Caco-2 (cell line): ENCODE results near the gene RGS1. TPM values are rescaled to one million over a fixed set of nuclear protein-coding genes. Genes with fewer than 3 reads are reported as not detected.

ENCODE experiments used
- BruUV-seq: library from RNA; stranded (reverse); fragments of 400-500 nt; replicated peaks from 2 replicates; lab custom pipeline; 2021; lab: Mats Ljungman, UMichigan
- CTCF ChIA-PET: fragments of 300-600 bp; sonication (Branson Sonifier 250); formaldehyde crosslinking; loops from one replicate; lab custom pipeline; 2022; ENCODE audit warnings: antibody characterized with exemption; lab: Charles Lee
- POLR2A ChIA-PET: fragments of 300-600 bp; sonication (Branson Sonifier 250); formaldehyde crosslinking; loops from one replicate; lab custom pipeline; 2022; ENCODE audit warnings: antibody characterized with exemption; lab: Charles Lee
- DNase-seq, 2 experiments: peaks; one replicate each; pipeline versions ENCODE4 v3.0.0 to v3.0.0-alpha.2; 2020 to 2022
- H3K27me3 ChIP-seq: replicated peaks from 2 replicates; pipeline ENCODE4 v1.6.0; 2011; ENCODE audit warnings: low read length; ENCODE audit not compliant: control insufficient read depth, insufficient read depth
- H3K36me3 ChIP-seq: 2 replicates; pipeline ENCODE4 v1.5.1; 2011; ENCODE audit warnings: low read length; ENCODE audit not compliant: control insufficient read depth, insufficient read depth
- H3K4me1 ChIP-seq: fragments of 250-450 bp; sonication (Bioruptor Pico); 2 replicates; pipeline ENCODE4 v1.5.1; 2020; ENCODE audit warnings: mild to moderate bottlenecking
- H3K4me3 ChIP-seq: 2 replicates; pipeline ENCODE4 v1.5.1; 2011; ENCODE audit warnings: low read depth, mild to moderate bottlenecking, control low read depth, low read length
- H3K9me3 ChIP-seq: fragments of 250-450 bp; sonication (Bioruptor Pico); 2 replicates; pipeline ENCODE4 v1.5.1; 2020; ENCODE audit warnings: mild to moderate bottlenecking, moderate library complexity
- H3K27ac Mint-ChIP-seq: one replicate; pipeline ENCODE4 v1.8.0; 2022; ENCODE audit warnings: mixed read lengths; ENCODE audit not compliant: unreplicated experiment
- H3K27me3 Mint-ChIP-seq: one replicate; pipeline ENCODE4 v1.8.0; 2022; ENCODE audit warnings: mixed read lengths; ENCODE audit not compliant: insufficient read depth, unreplicated experiment
- H3K36me3 Mint-ChIP-seq: one replicate; pipeline ENCODE4 v1.8.0; 2022; ENCODE audit warnings: mild to moderate bottlenecking, mixed read lengths; ENCODE audit not compliant: insufficient read depth, unreplicated experiment
- H3K4me1 Mint-ChIP-seq: one replicate; pipeline ENCODE4 v1.8.0; 2022; ENCODE audit warnings: low read depth, mixed read lengths; ENCODE audit not compliant: unreplicated experiment
- H3K4me3 Mint-ChIP-seq: one replicate; pipeline ENCODE4 v1.8.0; 2022; ENCODE audit warnings: mild to moderate bottlenecking, moderate library complexity, mixed read lengths; ENCODE audit not compliant: unreplicated experiment
- H3K9me3 Mint-ChIP-seq: one replicate; pipeline ENCODE4 v1.8.0; 2022; ENCODE audit warnings: mixed read lengths; ENCODE audit not compliant: unreplicated experiment
- CTCF ChIP-seq, 2 experiments: fragments of 200-600 bp in 1 of 2; IDR thresholded peaks; 1 replicate in 1 of 2; 2 replicates in 1 of 2; pipeline versions ENCODE4 v1.5.1 to v1.8.0; 2011 to 2022; ENCODE audit warnings: antibody characterized with exemption in 1 of 2, control low read depth in 1 of 2, inconsistent platforms in 1 of 2, low read depth in 1 of 2, low read length in 1 of 2, mild to moderate bottlenecking in 1 of 2, moderate library complexity in 1 of 2; ENCODE audit not compliant: insufficient read depth in 1 of 2, severe bottlenecking in 1 of 2, unreplicated experiment in 1 of 2
- intact Hi-C: fragments of 100-400 bp; cut with micrococcal nuclease; formaldehyde crosslinking; loops from one replicate; pipeline ENCODE4 v1.10.0; 2022; ENCODE audit not compliant: unreplicated experiment
- total RNA-seq: library from RNA; stranded (reverse); gene quantifications from 2 replicates; pipeline ENCODE4 v1.2.3, GENCODE V29; 2022

The RGS1 gene
- total RNA-seq, 1 experiment from 2014 or later: not detected

GRCh38 chr1:192602757-192603156, 27.2 kb downstream of the RGS1 start:
- Mint-ChIP-seq H3K4me1 (no peaks in the 10 kb centered on the region), H3K9me3 (no peaks in the 10 kb centered on the region), H3K27ac (no peak overlapping the region), H3K4me3 (no peak overlapping the region), H3K36me3 (no peaks in the 10 kb centered on the region), H3K27me3 (peaks cover 7% of the 10 kb centered on the region)
- POLR2A ChIA-PET: no interaction called here
- no TSS peak for BruUV-seq
- no peaks in the 10 kb centered on the region for H3K27me3 ChIP-seq
- H3K36me3 ChIP-seq: no peaks in the 10 kb centered on the region
- CTCF ChIA-PET: no interaction called here
- H3K4me3 ChIP-seq: no peak overlapping the region
- H3K9me3 ChIP-seq: no peaks in the 10 kb centered on the region
- TF ChIP-seq CTCF (IDR thresholded peaks at IDR 0.05; ENCODE audit: insufficient read depth in 1 of 2, low read depth in 1 of 2, low read length in 1 of 2, severe bottlenecking in 1 of 2, unreplicated experiment in 1 of 2): no peak
- no peaks in the 10 kb centered on the region for H3K4me1 ChIP-seq
- DNase-seq: no peak
- intact Hi-C loops: no loop called here

GRCh38 chr1:192603218-192603787, 27.7 kb downstream of the RGS1 start:
- Histone ChIP-seq H3K36me3 (no peaks in the 10 kb centered on the region), H3K4me1 (no peaks in the 10 kb centered on the region), H3K9me3 (no peaks in the 10 kb centered on the region), H3K4me3 (no peak overlapping the region), H3K27me3 (no peaks in the 10 kb centered on the region)
- H3K27me3 Mint-ChIP-seq: peaks cover 7% of the 10 kb centered on the region
- POLR2A ChIA-PET: no interaction called here
- no peak for DNase-seq
- BruUV-seq: no TSS peak
- no peak overlapping the region for H3K27ac Mint-ChIP-seq
- intact Hi-C loops: no loop called here
- CTCF ChIA-PET: interaction anchor here (0.6 kb wide), 1 partner anchor 128 kb away, joined by 3 read pairs; no protein-coding TSS in a partner anchor
- TF ChIP-seq CTCF (IDR thresholded peaks at IDR 0.05; ENCODE audit: insufficient read depth in 1 of 2, low read depth in 1 of 2, low read length in 1 of 2, severe bottlenecking in 1 of 2, unreplicated experiment in 1 of 2): no peak
- no peak overlapping the region for H3K4me3 Mint-ChIP-seq
- H3K9me3 Mint-ChIP-seq: no peaks in the 10 kb centered on the region
- H3K36me3 Mint-ChIP-seq: no peaks in the 10 kb centered on the region
- H3K4me1 Mint-ChIP-seq: no peaks in the 10 kb centered on the region

- Mint-ChIP-seq H3K36me3 (no peaks in the 10 kb centered on the region), H3K27ac (no peak overlapping the region), H3K4me1 (no peaks in the 10 kb centered on the region), H3K27me3 (peaks cover 7% of the 10 kb centered on the region), H3K4me3 (no peak overlapping the region), H3K9me3 (no peaks in the 10 kb centered on the region)
- Histone ChIP-seq H3K36me3 (no peaks in the 10 kb centered on the region), H3K4me3 (no peak overlapping the region), H3K9me3 (no peaks in the 10 kb centered on the region), H3K27me3 (no peaks in the 10 kb centered on the region), H3K4me1 (no peaks in the 10 kb centered on the region)
- POLR2A ChIA-PET: no interaction called here
- intact Hi-C loops: no loop called here
- no peak for DNase-seq
- CTCF ChIA-PET: no interaction called here
- no peak for TF ChIP-seq CTCF (IDR thresholded peaks at IDR 0.05; ENCODE audit: insufficient read depth in 1 of 2, low read depth in 1 of 2, low read length in 1 of 2, severe bottlenecking in 1 of 2, unreplicated experiment in 1 of 2)
- no TSS peak for BruUV-seq
These were observed 29.5 kb downstream of the RGS1 start for GRCh38 chr1:192604979-192605620.
